Measurements from ENCODE around the gene ITGB5. TPM values are rescaled to one million over a fixed set of nuclear protein-coding genes. Genes with fewer than 3 reads are reported as not detected.
A peak's percentile ranks its signal among the peaks of the same experiment; 100 is the strongest.

Gene ITGB5
- total RNA-seq, 1 experiment from 2014 or later: 339 TPM

DNA sequence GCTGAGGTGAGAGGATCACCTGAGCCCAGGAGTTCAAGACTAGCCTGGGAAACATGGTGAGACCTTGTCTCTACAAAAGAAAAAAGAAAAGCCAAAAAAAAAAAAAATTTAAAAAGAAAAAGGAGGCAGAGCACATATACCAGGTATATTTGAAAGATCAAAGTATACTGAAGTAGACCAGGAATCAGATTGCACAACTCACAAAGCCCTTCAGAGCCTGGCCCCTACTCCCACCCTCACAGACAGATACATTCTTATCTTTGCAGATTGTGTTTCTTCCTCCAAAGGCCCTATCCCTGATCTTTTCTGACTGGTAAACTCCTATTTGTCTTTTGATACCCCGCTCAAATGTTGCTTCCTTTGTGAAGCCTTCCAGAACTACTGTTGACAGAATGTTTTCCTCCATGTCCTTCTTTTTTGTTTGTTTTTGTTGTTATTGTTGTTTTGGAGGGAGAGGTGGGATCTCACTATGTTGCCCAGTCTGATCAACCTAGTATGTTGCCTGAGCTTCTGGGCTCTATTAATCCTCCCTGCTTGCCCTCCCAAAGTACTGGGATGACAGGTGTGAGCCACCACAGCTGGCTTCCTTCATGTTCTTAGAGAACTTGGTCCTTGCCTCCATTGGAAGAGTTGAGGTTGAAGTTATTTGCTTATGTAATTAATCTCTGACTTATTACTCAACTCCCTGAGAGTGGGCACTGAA is 9.8 kb upstream of the ITGB5 start:
- H3K27ac Mint-ChIP-seq: no peak overlapping the region
- ATAC-seq: no peak
- H3K4me1 Mint-ChIP-seq: peaks cover 19% of the 10 kb centered on the region
- ChIA-PET POLR2A (no interaction called here), CTCF (interaction anchor here (0.7 to 4.3 kb wide), 2 partner anchors 136 to 442 kb away, joined by 3 to 14 read pairs; no protein-coding TSS in a partner anchor)
- H3K36me3 Mint-ChIP-seq: no peaks in the 10 kb centered on the region
- no peak for DNase-seq (ENCODE audit: low spot score)
- H3K4me3 Mint-ChIP-seq: no peak overlapping the region
- no peaks in the 10 kb centered on the region for H3K27me3 Mint-ChIP-seq (ENCODE audit: low read depth)
- H3K9me3 Mint-ChIP-seq: no peaks in the 10 kb centered on the region
- TF ChIP-seq, protein P1, sequence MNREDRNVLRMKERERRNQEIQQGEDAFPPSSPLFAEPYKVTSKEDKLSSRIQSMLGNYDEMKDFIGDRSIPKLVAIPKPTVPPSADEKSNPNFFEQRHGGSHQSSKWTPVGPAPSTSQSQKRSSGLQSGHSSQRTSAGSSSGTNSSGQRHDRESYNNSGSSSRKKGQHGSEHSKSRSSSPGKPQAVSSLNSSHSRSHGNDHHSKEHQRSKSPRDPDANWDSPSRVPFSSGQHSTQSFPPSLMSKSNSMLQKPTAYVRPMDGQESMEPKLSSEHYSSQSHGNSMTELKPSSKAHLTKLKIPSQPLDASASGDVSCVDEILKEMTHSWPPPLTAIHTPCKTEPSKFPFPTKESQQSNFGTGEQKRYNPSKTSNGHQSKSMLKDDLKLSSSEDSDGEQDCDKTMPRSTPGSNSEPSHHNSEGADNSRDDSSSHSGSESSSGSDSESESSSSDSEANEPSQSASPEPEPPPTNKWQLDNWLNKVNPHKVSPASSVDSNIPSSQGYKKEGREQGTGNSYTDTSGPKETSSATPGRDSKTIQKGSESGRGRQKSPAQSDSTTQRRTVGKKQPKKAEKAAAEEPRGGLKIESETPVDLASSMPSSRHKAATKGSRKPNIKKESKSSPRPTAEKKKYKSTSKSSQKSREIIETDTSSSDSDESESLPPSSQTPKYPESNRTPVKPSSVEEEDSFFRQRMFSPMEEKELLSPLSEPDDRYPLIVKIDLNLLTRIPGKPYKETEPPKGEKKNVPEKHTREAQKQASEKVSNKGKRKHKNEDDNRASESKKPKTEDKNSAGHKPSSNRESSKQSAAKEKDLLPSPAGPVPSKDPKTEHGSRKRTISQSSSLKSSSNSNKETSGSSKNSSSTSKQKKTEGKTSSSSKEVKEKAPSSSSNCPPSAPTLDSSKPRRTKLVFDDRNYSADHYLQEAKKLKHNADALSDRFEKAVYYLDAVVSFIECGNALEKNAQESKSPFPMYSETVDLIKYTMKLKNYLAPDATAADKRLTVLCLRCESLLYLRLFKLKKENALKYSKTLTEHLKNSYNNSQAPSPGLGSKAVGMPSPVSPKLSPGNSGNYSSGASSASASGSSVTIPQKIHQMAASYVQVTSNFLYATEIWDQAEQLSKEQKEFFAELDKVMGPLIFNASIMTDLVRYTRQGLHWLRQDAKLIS (CRISPR knock-in tag; IDR thresholded peaks at IDR 0.05; ENCODE audit: borderline replicate concordance): no peak
- TF ChIP-seq ZNF219 (CRISPR knock-in tag; IDR thresholded peaks at IDR 0.05; ENCODE audit: borderline replicate concordance) (no peak), ZNF121 (CRISPR knock-in tag; IDR thresholded peaks at IDR 0.05) (peak; percentile 93), RELA (CRISPR knock-in tag; IDR thresholded peaks at IDR 0.05; ENCODE audit: borderline replicate concordance) (no peak)
- TF ChIP-seq, protein P2, sequence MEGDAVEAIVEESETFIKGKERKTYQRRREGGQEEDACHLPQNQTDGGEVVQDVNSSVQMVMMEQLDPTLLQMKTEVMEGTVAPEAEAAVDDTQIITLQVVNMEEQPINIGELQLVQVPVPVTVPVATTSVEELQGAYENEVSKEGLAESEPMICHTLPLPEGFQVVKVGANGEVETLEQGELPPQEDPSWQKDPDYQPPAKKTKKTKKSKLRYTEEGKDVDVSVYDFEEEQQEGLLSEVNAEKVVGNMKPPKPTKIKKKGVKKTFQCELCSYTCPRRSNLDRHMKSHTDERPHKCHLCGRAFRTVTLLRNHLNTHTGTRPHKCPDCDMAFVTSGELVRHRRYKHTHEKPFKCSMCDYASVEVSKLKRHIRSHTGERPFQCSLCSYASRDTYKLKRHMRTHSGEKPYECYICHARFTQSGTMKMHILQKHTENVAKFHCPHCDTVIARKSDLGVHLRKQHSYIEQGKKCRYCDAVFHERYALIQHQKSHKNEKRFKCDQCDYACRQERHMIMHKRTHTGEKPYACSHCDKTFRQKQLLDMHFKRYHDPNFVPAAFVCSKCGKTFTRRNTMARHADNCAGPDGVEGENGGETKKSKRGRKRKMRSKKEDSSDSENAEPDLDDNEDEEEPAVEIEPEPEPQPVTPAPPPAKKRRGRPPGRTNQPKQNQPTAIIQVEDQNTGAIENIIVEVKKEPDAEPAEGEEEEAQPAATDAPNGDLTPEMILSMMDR (IDR thresholded peaks at IDR 0.05): no peak

DNA sequence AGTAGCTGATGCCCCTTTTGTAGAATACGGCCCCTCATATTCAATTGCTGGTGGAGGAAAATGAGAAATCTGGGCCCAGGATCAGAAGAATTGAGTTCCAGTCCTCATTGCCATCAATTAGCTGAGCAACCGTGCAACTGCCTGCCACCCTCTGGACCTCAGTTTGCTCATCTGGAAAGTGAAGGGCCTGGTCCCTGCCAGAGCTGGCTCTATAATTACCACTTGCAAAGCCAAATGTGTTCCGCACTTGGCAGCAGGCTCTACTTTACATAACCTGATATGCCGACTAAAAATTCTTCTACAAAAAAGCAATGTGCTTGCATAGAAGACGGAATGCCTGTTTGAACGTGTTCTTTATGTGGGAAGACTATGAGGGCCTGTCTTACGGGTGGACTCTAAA is 8.6 kb upstream of the ITGB5 start:
- Mint-ChIP-seq H3K4me3 (no peak overlapping the region), H3K9me3 (no peaks in the 10 kb centered on the region), H3K4me1 (peaks cover 21% of the 10 kb centered on the region), H3K27me3 (ENCODE audit: low read depth) (no peaks in the 10 kb centered on the region), H3K36me3 (no peaks in the 10 kb centered on the region), H3K27ac (no peak overlapping the region)
- no peak for ATAC-seq
- CTCF ChIA-PET: interaction anchor here (4.3 kb wide), 1 partner anchor 135 kb away, joined by 14 read pairs; no protein-coding TSS in a partner anchor
- POLR2A ChIA-PET: no interaction called here
- TF ChIP-seq, protein P3, sequence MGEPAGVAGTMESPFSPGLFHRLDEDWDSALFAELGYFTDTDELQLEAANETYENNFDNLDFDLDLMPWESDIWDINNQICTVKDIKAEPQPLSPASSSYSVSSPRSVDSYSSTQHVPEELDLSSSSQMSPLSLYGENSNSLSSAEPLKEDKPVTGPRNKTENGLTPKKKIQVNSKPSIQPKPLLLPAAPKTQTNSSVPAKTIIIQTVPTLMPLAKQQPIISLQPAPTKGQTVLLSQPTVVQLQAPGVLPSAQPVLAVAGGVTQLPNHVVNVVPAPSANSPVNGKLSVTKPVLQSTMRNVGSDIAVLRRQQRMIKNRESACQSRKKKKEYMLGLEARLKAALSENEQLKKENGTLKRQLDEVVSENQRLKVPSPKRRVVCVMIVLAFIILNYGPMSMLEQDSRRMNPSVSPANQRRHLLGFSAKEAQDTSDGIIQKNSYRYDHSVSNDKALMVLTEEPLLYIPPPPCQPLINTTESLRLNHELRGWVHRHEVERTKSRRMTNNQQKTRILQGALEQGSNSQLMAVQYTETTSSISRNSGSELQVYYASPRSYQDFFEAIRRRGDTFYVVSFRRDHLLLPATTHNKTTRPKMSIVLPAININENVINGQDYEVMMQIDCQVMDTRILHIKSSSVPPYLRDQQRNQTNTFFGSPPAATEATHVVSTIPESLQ (CRISPR knock-in tag; IDR thresholded peaks at IDR 0.05): no peak
- TF ChIP-seq, protein P4, sequence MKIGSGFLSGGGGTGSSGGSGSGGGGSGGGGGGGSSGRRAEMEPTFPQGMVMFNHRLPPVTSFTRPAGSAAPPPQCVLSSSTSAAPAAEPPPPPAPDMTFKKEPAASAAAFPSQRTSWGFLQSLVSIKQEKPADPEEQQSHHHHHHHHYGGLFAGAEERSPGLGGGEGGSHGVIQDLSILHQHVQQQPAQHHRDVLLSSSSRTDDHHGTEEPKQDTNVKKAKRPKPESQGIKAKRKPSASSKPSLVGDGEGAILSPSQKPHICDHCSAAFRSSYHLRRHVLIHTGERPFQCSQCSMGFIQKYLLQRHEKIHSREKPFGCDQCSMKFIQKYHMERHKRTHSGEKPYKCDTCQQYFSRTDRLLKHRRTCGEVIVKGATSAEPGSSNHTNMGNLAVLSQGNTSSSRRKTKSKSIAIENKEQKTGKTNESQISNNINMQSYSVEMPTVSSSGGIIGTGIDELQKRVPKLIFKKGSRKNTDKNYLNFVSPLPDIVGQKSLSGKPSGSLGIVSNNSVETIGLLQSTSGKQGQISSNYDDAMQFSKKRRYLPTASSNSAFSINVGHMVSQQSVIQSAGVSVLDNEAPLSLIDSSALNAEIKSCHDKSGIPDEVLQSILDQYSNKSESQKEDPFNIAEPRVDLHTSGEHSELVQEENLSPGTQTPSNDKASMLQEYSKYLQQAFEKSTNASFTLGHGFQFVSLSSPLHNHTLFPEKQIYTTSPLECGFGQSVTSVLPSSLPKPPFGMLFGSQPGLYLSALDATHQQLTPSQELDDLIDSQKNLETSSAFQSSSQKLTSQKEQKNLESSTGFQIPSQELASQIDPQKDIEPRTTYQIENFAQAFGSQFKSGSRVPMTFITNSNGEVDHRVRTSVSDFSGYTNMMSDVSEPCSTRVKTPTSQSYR (CRISPR knock-in tag; IDR thresholded peaks at IDR 0.05): no peak
- TF ChIP-seq, protein P5, sequence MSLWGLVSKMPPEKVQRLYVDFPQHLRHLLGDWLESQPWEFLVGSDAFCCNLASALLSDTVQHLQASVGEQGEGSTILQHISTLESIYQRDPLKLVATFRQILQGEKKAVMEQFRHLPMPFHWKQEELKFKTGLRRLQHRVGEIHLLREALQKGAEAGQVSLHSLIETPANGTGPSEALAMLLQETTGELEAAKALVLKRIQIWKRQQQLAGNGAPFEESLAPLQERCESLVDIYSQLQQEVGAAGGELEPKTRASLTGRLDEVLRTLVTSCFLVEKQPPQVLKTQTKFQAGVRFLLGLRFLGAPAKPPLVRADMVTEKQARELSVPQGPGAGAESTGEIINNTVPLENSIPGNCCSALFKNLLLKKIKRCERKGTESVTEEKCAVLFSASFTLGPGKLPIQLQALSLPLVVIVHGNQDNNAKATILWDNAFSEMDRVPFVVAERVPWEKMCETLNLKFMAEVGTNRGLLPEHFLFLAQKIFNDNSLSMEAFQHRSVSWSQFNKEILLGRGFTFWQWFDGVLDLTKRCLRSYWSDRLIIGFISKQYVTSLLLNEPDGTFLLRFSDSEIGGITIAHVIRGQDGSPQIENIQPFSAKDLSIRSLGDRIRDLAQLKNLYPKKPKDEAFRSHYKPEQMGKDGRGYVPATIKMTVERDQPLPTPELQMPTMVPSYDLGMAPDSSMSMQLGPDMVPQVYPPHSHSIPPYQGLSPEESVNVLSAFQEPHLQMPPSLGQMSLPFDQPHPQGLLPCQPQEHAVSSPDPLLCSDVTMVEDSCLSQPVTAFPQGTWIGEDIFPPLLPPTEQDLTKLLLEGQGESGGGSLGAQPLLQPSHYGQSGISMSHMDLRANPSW (CRISPR knock-in tag; conservative IDR thresholded peaks at IDR 0.05; ENCODE audit: low read depth): no peak
- TF ChIP-seq CBFB (CRISPR knock-in tag; IDR thresholded peaks at IDR 0.05; ENCODE audit: low read depth): no peak
- TF ChIP-seq NR2C2 (CRISPR knock-in tag; IDR thresholded peaks at IDR 0.05): no peak
- TF ChIP-seq GRHL2 (CRISPR knock-in tag; IDR thresholded peaks at IDR 0.05; ENCODE audit: insufficient replicate concordance, severe bottlenecking): no peak
- TF ChIP-seq, protein P6, sequence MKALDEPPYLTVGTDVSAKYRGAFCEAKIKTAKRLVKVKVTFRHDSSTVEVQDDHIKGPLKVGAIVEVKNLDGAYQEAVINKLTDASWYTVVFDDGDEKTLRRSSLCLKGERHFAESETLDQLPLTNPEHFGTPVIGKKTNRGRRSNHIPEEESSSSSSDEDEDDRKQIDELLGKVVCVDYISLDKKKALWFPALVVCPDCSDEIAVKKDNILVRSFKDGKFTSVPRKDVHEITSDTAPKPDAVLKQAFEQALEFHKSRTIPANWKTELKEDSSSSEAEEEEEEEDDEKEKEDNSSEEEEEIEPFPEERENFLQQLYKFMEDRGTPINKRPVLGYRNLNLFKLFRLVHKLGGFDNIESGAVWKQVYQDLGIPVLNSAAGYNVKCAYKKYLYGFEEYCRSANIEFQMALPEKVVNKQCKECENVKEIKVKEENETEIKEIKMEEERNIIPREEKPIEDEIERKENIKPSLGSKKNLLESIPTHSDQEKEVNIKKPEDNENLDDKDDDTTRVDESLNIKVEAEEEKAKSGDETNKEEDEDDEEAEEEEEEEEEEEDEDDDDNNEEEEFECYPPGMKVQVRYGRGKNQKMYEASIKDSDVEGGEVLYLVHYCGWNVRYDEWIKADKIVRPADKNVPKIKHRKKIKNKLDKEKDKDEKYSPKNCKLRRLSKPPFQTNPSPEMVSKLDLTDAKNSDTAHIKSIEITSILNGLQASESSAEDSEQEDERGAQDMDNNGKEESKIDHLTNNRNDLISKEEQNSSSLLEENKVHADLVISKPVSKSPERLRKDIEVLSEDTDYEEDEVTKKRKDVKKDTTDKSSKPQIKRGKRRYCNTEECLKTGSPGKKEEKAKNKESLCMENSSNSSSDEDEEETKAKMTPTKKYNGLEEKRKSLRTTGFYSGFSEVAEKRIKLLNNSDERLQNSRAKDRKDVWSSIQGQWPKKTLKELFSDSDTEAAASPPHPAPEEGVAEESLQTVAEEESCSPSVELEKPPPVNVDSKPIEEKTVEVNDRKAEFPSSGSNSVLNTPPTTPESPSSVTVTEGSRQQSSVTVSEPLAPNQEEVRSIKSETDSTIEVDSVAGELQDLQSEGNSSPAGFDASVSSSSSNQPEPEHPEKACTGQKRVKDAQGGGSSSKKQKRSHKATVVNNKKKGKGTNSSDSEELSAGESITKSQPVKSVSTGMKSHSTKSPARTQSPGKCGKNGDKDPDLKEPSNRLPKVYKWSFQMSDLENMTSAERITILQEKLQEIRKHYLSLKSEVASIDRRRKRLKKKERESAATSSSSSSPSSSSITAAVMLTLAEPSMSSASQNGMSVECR (CRISPR knock-in tag; IDR thresholded peaks at IDR 0.05; ENCODE audit: borderline replicate concordance): no peak
- no peak for TF ChIP-seq HMGA2 (CRISPR knock-in tag; IDR thresholded peaks at IDR 0.05)
- no peak for TF ChIP-seq GABPB1 (CRISPR knock-in tag; IDR thresholded peaks at IDR 0.05)
- no peak for TF ChIP-seq ZNF317 (CRISPR knock-in tag; IDR thresholded peaks at IDR 0.05; ENCODE audit: borderline replicate concordance, low read depth)
- TF ChIP-seq ZNF121 (CRISPR knock-in tag; IDR thresholded peaks at IDR 0.05): no peak
- DNase-seq (ENCODE audit: low spot score): no peak

All from WTC11 (cell line).